OCI-LY7 (cell line): Measurements from ENCODE around the gene ITPRID1. TPM values are rescaled to one million over a fixed set of nuclear protein-coding genes. Genes with fewer than 3 reads are reported as not detected.

Source experiments
- BruUV-seq: library from RNA; stranded (reverse); fragments of 400-500 nt; replicated peaks from 2 replicates; lab custom pipeline; 2021; lab: Mats Ljungman, UMichigan
- CTCF ChIA-PET: fragments of 300-600 bp; sonication (Branson Sonifier 250); formaldehyde crosslinking; loops from one replicate; lab custom pipeline; 2022; ENCODE audit warnings: antibody characterized with exemption; ENCODE audit not compliant: unreplicated experiment; lab: Charles Lee
- POLR2A ChIA-PET: fragments of 300-600 bp; sonication (Branson Sonifier 250); formaldehyde crosslinking; loops from one replicate; lab custom pipeline; 2022; ENCODE audit warnings: antibody characterized with exemption; lab: Charles Lee
- DNase-seq: peaks from one replicate; pipeline ENCODE4 v3.0.0-alpha.2; 2015; ENCODE audit warnings: low spot score
- H2AFZ ChIP-seq: fragments of 200-600 bp; sonication (generic), shearing (Covaris generic); 2 replicates; pipeline ENCODE4 v1.6.1; 2014; ENCODE audit warnings: mild to moderate bottlenecking, antibody characterized with exemption, low read length, moderate library complexity
- H3K27ac ChIP-seq: fragments of 200-600 bp; sonication (generic); 2 replicates; pipeline ENCODE4 v1.5.1; 2014; ENCODE audit warnings: mixed run types, low read depth, mild to moderate bottlenecking, moderate library complexity, low read length, inconsistent platforms; ENCODE audit not compliant: poor library complexity, severe bottlenecking
- H3K36me3 ChIP-seq: fragments of 200-600 bp; sonication (generic); 2 replicates; pipeline ENCODE4 v1.6.1; 2014; ENCODE audit warnings: mild to moderate bottlenecking, antibody characterized with exemption, low read length, moderate library complexity, mixed read lengths; ENCODE audit not compliant: insufficient read depth
- H3K4me1 ChIP-seq: fragments of 200-600 bp; sonication (generic); 2 replicates; pipeline ENCODE4 v1.5.1; 2014; ENCODE audit warnings: mild to moderate bottlenecking, low read length; ENCODE audit not compliant: insufficient read depth, poor library complexity, severe bottlenecking
- H3K4me2 ChIP-seq: fragments of 200-600 bp; sonication (generic); 2 replicates; pipeline ENCODE4 v1.6.1; 2014; ENCODE audit warnings: mild to moderate bottlenecking, low read length
- H3K4me3 ChIP-seq: fragments of 200-600 bp; sonication (generic); 2 replicates; pipeline ENCODE4 v1.5.1; 2014; ENCODE audit warnings: mild to moderate bottlenecking, low read depth, low read length; ENCODE audit not compliant: poor library complexity, severe bottlenecking
- H3K79me2 ChIP-seq: fragments of 200-600 bp; sonication (generic); 2 replicates; pipeline ENCODE4 v1.6.1; 2016; ENCODE audit warnings: low read depth, mild to moderate bottlenecking, low read length, moderate library complexity, mixed read lengths; ENCODE audit not compliant: insufficient read depth
- H3K9me2 ChIP-seq: fragments of 200-600 bp; sonication (generic); 2 replicates; pipeline ENCODE4 v1.6.1; 2016; ENCODE audit warnings: mild to moderate bottlenecking, low read length, mixed read lengths; ENCODE audit not compliant: insufficient read depth
- H3K9me3 ChIP-seq: fragments of 200-600 bp; sonication (generic); 2 replicates; pipeline ENCODE4 v1.6.1; 2014; ENCODE audit warnings: mild to moderate bottlenecking, mixed run types, low read length, mixed read lengths
- H4K20me1 ChIP-seq: fragments of 200-600 bp; sonication (generic); 2 replicates; pipeline ENCODE4 v1.6.1; 2014; ENCODE audit warnings: mild to moderate bottlenecking, antibody characterized with exemption, low read length, moderate library complexity, mixed read lengths; ENCODE audit not compliant: insufficient read depth
- EZH2phosphoT487 ChIP-seq: fragments of 200-600 bp; sonication (generic); IDR thresholded peaks from 2 replicates; pipeline ENCODE4 v1.6.1; 2018; ENCODE audit warnings: low read depth, borderline replicate concordance, mild to moderate bottlenecking, mixed run types, antibody characterized with exemption, low read length, moderate library complexity, mixed read lengths
- intact Hi-C: fragments of 100-400 bp; cut with micrococcal nuclease; formaldehyde crosslinking; loops from one replicate; pipeline ENCODE4 v1.10.0; 2022; ENCODE audit not compliant: unreplicated experiment
- total RNA-seq, 2 experiments: library from RNA; depleted of rRNA in 1 of 2; stranded (reverse); fragments of >200 nt in 1 of 2; shearing (Covaris generic) in 1 of 2; gene quantifications; 2 replicates each; pipeline ENCODE4 v1.2.3, GENCODE V29; 2014 to 2022
- TF ChIP-seq, protein P1 (sequence below): fragments of 200-600 bp; sonication (generic); conservative IDR thresholded peaks from 2 replicates; pipeline ENCODE4 v1.5.1; 2014; ENCODE audit warnings: mild to moderate bottlenecking, antibody characterized with exemption, low read length, moderate library complexity, mixed read lengths

ITPRID1 gene
- total RNA-seq, 2 experiments from 2014 or later: not detected

- H3K27ac ChIP-seq: no peak overlapping the region
- no peaks in the 10 kb centered on the region for H3K79me2 ChIP-seq
- no TSS peak for BruUV-seq
- no peak overlapping the region for H2AFZ ChIP-seq
- intact Hi-C loops: no loop called here
- no peak for TF ChIP-seq EZH2phosphoT487
- TF ChIP-seq, protein P1, sequence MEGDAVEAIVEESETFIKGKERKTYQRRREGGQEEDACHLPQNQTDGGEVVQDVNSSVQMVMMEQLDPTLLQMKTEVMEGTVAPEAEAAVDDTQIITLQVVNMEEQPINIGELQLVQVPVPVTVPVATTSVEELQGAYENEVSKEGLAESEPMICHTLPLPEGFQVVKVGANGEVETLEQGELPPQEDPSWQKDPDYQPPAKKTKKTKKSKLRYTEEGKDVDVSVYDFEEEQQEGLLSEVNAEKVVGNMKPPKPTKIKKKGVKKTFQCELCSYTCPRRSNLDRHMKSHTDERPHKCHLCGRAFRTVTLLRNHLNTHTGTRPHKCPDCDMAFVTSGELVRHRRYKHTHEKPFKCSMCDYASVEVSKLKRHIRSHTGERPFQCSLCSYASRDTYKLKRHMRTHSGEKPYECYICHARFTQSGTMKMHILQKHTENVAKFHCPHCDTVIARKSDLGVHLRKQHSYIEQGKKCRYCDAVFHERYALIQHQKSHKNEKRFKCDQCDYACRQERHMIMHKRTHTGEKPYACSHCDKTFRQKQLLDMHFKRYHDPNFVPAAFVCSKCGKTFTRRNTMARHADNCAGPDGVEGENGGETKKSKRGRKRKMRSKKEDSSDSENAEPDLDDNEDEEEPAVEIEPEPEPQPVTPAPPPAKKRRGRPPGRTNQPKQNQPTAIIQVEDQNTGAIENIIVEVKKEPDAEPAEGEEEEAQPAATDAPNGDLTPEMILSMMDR: no peak
- H3K9me3 ChIP-seq: no peaks in the 10 kb centered on the region
- H3K4me3 ChIP-seq: no peak overlapping the region
- H3K4me2 ChIP-seq: no peak overlapping the region
- no peak for DNase-seq
- H4K20me1 ChIP-seq: no peaks in the 10 kb centered on the region
- H3K9me2 ChIP-seq: no peaks in the 10 kb centered on the region
- H3K36me3 ChIP-seq: no peaks in the 10 kb centered on the region
- H3K4me1 ChIP-seq: no peaks in the 10 kb centered on the region
- POLR2A ChIA-PET: no interaction called here
- CTCF ChIA-PET: no interaction called here
Observed at GRCh38 chr7:31583526-31583925, 69.6 kb downstream of the ITPRID1 start.

GRCh38 chr7:31583942-31584341, 70.1 kb downstream of the ITPRID1 start:
- BruUV-seq: no TSS peak
- Histone ChIP-seq H4K20me1 (no peaks in the 10 kb centered on the region), H3K4me2 (no peak overlapping the region), H3K79me2 (no peaks in the 10 kb centered on the region), H3K27ac (no peak overlapping the region), H3K4me1 (no peaks in the 10 kb centered on the region), H2AFZ (no peak overlapping the region), H3K9me2 (no peaks in the 10 kb centered on the region), H3K36me3 (no peaks in the 10 kb centered on the region), H3K4me3 (no peak overlapping the region), H3K9me3 (no peaks in the 10 kb centered on the region)
- intact Hi-C loops: no loop called here
- DNase-seq: no peak
- TF ChIP-seq, protein P1: no peak
- TF ChIP-seq EZH2phosphoT487: no peak
- ChIA-PET CTCF (no interaction called here), POLR2A (no interaction called here)

DNA sequence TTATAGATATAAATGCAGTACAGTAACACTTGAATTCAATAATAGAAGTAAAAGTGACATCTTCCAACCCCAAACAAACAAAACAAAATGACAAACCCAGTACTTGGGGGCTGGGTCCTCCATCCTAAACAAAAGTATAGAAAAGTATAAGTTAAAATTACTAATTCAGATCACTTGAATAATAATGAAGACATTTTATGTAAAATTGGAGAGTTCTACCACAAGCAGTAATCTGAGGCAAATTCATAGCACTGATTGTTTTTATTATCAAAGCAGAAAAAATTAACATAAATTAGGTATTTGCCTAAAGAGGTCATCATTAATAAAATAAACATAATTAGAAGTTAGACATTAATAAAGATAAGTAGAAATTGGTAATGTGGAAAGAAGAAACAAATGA, 81.5 kb downstream of the ITPRID1 start:
- H2AFZ ChIP-seq: no peak overlapping the region
- no peak overlapping the region for H3K27ac ChIP-seq
- no peak overlapping the region for H3K4me2 ChIP-seq
- CTCF ChIA-PET: no interaction called here
- no peaks in the 10 kb centered on the region for H3K36me3 ChIP-seq
- H3K79me2 ChIP-seq: no peaks in the 10 kb centered on the region
- POLR2A ChIA-PET: no interaction called here
- intact Hi-C loops: no loop called here
- H3K4me3 ChIP-seq: no peak overlapping the region
- H3K4me1 ChIP-seq: no peaks in the 10 kb centered on the region
- TF ChIP-seq, protein P1: no peak
- H4K20me1 ChIP-seq: no peaks in the 10 kb centered on the region
- no TSS peak for BruUV-seq
- no peaks in the 10 kb centered on the region for H3K9me2 ChIP-seq
- no peaks in the 10 kb centered on the region for H3K9me3 ChIP-seq
- no peak for DNase-seq
